Inflammatory macrophage treated with lipopolysaccharide for 1 hour (primary cell): Measurements from ENCODE around the gene RCAN2.

Experiments
- DNase-seq, 2 donors: peaks; one replicate each; pipeline ENCODE4 v3.0.0-alpha.2; 2020 to 2022

Gene RCAN2

DNA sequence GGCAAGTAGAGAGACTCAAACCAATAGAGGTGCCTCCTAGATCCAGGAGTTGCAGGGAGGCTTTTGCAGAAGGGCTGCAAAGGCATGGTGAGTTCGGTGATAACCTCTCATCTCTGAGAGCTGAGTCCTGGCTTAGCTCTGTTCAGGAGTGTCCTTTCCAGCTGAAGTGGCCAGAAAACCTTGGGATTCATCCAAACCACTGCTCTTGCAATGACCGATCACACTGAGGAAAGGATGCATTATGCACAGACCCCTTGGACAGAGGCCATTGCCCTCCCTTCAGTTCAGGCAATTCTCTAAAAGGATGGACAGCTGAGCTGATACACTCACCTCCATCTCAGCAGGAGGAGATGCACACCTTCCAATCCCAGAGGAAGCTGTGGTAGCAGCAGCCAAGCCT is 161.7 kb downstream of the RCAN2 start:
- DNase-seq: no peak

DNA sequence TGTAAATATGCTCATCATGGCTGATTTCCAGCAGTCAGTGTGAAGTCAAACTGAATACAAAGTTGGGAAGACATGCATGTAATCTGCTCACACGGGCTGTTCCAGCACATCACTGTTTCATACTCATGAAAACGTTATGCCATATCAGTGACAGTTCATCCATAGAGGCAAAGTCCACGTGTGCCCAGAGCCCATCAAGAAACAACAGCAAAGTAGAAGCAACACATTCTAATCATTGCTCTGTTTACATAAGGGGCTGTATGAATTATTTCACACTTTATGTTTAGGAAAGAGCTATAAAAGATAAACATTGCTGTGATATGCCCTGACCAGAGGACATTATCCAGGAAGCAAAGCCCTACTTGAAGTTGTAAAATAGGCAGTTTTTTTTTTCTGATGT is 163.5 kb downstream of the RCAN2 start:
- no peak for DNase-seq

DNA sequence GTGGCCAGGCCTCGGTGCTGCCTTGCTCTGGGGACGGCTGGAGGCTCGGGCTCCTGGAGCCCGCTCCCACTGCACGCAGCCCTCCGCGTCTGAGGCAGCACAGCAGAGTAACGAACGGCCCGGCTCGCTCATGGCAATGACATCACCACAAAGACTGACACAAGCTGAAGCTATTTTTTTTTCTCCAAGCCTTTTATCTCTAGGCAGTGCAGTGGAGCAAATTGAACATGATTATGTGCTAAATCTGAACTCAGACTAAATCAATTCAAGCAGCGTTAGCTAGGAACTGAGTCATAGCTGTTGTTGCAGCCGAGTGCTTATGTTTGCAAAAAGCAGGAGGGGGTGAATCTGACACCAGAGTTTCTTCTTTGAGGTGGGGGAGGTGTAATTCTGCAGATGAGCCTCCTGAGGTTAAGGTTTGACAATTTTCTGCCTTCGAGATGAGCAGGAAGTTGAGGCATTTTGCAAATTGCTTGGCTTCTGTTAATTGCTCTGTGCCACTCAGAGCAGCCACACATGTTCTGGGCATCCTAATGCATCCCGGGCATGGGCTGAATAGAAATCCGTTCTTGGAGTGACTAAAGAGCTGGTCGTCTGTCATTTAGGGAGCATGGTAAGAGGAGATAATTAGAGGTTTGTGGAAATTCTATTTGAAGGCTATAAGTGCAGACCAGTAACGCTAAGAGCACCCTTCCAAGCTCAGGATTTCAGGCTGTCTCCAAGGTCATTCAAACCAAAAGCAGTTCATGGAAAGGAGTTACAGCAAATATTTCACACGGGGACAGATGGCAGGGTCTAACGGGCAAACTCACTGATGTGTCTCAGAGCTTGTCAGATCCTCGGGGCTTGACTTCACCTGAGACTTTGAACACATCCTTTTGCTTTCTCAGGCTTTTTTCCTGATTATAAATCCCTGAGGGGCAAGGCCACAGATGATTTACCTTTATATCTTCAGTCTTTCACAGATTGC is 165.4 kb downstream of the RCAN2 start:
- DNase-seq: no peak

DNA sequence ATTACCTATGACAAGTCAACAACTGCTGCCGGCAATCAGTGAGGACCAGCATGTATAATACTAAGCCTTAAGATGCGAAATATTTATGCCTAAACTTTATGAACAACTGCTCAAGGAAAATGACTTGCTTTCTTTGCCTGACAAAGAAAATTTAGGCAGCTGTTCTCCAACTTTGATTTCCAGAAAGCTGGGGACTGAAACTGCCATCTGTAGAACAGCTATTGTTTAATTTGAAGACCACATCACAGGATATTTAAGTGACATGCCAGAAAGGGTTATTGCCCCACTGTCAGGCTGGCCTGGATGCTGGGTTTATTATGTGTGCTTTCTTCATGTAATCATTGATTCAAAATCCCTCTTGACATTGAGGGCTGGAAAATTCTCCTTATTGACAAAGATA is 166.5 kb downstream of the RCAN2 start:
- no peak for DNase-seq

DNA sequence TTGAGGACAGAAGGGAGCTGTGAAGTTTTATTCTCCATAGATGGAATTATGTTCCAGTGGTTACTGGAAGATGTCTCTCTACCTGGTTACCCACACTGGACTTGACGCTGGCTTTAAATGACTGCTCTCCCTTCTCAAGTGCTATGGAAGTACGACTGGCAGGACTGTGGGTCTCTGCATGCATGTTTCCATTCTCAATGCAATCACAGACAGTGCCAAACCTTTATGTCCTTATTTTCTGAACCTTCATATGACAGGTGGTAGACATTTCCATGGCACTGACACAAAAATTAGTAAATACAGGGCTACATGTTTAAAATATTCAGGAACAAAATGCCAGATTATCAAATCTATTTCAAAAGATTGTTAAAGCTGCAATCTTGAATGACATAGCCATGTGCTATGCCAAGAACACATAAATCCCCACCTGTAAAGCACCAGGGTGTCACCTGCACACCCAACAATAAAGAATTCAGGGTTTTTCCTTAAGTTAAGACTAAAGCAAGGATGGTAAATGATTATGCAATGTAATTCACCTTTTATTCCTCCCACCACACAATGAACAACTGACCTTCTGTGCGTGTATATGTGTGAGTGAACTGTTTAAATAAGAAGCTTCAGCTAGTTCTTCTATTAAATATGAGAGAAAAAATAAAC is 167.2 kb downstream of the RCAN2 start:
- DNase-seq: no peak

DNA sequence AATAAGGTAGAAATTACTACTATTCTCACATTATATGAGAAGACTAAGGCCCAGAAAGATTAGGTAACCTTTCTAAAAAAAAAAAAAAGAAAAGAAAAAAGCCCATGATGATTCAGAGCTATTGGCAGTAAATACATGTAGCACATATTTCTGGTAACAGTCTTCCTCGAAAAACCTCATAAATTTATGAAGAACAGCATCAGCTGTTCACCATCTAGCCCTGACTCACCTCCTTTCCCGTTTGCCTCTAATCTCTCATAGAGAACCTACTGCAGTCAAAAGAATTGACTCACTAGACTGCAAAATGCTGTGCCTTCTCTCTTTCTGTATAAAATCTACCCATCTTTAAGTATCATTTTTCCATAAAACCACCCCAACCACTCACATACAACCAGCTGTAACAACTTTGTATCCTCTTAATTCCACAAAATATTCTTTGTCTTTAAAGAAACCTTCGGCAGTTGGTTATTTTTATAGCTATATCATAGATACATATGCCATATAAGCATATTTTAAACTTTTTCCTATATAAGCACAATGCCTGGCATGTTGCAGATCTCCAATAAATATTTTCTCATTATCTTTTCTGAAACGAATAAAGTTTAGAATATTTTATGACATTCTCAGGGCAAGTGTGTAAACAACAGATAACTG is 167.8 kb downstream of the RCAN2 start:
- DNase-seq: no peak

DNA sequence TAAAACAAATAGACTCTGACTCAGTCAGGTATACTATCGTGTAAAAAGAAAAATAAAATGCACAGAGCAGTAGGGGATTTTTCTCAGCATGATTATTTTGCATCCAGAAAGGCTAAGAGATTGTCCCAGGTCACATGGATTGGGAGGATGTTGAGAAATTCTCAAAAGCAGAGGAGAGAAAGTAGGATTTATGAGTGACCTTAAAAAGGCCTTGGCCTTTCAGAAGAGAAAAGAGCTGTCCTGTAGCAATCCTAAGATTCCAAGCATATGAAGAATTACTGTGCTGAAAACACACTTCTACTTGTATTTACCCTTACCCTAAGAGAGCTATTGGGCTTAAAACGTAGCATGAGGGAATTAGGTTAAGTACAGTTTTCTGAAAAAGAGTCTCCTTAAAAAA is 170.7 kb downstream of the RCAN2 start:
- no peak for DNase-seq

DNA sequence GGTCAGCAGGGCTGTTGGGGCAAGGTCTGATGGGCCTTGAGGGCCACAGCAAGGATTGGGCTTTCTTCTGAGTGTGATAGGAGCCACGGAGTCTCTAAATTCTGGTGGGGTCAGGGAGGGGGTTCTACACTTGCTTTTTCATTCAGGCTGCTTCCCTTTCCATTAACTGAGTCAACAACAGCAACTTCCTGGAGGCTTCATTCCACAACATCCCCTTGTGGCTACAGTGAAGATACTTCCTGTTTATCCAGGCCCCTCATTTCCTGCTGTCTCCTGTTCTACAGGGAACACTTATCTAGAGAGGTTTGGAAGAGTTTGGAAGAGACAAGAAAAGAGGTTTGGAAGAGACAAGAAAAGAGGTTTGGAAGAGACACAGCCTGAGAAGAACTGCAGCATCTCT is 175.7 kb downstream of the RCAN2 start:
- no peak for DNase-seq

DNA sequence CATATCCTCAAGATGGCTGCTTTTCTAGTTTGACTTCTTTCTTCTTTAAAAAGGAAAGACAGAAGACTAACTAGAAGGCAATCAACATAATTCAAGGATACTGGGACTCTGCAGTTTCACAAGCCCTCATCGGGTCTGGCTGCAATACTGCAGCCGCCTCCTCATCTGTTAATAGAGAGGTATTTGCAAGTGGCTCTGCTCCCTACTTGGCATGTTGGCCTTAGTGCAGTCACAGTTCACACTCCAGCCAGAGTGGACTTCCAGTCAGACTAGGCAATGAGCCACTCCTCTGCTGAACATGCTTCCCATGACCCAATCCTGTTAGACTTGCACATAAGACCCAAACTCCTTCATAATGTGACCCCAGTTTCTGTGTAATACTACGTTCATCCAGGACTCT is 178.6 kb downstream of the RCAN2 start:
- no peak for DNase-seq

DNA sequence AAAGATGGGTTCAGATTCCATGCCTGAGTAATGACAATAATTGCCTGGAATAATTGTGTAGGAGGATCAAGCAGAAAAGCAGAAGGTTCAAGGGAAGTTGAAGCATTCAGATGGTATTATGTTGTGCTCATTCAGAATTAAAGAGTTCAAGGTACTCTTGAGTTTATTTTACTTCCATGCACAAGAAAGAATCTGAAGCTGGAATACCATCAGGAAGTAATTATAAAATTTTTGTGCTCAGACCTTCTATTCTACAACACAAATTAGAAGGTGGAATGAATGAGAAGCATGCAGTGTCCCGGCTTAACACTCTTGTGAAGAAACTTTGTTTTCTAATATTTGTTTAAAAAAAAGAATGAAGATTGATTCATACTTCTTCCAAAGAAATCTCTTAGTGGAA is 181.1 kb downstream of the RCAN2 start:
- no peak for DNase-seq

DNA sequence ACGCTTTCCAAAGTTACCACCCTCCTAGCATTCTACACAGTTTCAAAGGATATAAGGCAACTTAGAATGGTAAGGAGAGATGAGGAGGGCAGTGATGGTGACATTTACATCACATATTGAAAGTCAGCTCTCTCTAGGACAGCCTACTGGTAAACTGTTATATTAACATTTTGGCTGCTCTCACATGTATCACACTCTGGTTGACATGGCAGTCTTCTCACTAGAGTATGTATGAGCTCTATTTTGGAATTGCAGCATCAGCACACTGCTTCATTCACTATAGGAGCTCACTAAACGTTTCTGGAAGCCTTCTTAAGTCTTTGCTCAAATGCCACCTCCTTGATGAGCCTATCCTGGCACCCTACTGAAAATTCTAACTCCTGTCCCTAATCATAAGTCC is 184.8 kb downstream of the RCAN2 start:
- DNase-seq: no peak

DNA sequence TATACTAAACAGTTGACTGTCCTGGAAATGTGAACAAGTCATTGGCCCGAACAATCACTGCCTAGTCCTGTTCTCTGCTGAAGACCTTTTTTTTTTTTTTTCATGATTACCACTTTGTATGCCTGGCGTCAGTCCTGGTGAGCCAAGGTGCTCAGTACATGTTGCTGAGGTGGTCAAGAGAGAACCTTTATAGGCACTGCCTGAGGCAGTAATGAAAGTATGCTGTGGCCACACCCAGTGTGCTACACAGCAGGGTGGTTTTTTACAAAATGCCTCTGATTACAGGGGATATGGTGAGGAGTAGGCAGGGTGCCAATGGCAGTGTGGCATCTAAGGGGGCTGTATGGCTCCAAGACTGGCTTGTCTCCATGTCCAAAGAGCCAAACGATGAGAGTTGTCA is 185.4 kb downstream of the RCAN2 start:
- DNase-seq: no peak

DNA sequence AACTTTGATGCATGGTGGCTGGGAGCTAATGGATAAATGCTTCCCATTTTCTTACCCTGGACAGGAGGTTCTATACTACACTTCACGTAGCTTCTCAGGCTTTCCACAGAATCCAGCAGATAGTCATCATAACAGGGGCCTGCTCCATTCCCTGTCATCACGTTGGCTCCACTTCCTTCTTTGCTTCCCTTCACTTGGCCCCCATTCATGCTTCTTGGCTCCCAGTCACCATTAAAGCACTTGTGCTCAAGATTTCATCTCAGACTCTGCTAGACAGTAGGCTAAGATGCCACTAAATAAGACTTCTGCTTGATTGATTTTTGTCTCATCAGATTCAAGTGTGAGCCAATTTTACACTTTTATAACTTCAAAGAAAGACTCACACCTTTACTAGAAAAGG is 186.0 kb downstream of the RCAN2 start:
- DNase-seq: no peak

DNA sequence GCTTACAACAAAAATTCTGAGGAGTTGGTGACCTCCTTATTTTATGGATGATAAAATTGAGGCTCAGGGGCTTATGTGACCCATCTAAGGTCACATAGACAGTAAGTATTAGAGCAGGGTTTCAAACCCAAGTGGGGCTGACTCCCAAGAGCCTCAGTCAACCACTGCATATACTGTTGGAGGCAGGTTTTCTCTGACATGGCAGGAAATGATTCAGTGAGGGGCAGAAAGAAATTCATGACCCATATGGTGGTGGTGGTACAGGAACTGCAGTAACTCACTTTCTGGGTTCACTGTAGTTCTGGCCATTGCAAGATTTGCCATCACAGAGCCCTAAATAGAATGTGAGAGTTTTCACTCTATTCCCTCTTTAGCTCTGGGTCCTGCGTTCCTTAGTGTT is 188.4 kb downstream of the RCAN2 start:
- DNase-seq: no peak

DNA sequence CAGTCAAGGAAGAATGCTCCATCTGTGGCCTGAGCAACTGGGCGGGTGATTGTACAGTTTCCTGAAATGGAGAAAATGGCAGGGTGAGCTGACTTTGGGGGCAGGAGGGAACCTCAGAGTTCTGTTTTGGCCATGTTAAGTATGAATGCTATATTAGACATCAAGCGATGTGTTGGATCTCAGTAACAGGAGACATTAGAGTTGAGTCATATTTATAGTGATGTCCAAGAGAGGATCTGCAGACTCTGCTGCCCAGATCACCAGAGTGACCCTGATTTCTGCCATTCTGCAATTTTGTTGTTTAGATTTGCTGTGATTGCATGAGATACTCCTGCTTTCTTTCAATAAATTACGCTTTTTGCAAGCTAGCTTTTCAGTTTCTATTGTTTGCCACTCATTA is 189.1 kb downstream of the RCAN2 start:
- DNase-seq: no peak

DNA sequence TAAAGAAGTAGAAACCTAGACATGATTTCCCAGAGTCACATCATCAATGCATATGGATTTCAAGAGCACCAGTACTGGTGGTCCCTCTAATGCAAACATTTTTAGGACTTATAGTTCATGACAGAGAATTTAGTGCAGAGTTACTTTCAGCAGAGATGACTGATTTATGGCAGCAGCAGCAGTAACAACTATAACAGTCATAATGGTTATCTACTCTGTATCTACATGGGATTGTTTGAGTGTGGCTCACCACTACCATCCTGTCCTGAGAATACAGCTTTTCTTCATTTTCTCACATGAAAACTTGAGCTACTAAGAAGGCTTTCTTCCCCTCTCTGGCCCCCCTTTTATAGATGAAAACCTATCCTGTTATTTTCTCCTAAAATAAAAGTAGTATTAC is 192.0 kb downstream of the RCAN2 start:
- DNase-seq: no peak

DNA sequence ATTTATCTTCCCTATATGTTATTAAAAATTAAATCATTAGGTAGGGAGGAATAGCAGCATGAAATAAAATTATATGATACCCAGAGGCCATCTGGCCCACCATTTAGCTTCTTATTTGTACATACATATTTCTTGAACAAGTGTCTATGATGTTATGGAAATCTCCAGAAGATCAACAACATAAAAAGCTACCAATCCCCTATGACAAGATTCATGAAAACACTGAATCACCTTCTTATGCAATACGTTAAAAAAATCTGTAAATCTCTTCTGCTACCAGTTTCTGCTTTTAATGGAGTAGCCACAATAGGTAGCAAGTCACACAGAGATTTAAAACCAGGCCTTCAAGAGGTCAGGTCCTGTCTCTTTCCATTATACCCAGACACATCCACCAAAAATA is 194.7 kb downstream of the RCAN2 start:
- DNase-seq: no peak

DNA sequence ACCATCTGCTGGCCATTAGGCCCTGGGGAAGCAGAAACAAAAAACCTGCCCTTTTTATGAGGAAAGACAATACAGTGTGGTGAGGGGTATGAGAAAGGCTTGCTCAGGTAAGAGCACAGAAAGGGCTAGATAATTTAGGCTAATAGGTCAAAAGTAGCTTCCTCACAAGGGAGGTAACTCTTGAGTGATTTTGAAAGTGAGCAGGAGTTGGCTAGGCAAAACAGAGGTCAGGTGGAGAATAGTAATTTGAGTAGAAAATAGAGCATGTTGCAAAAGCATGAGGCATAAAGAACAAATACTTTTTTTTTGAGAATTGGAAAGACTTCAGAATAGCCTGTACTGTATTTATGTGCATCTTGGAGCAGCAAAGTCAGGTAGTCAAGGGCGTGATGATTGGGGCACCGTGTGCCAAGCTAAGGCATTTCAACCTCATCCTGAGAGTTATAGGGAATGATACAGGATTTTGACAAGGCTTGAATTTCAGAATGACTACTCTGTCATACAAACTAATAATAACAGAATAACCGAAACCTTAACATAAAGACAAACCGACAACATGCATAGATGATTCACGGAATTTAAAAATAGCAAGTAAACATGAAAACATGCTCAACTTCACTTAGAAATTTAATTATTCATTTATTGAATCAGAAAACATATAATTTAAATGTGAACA is 197.5 kb downstream of the RCAN2 start:
- no peak for DNase-seq

DNA sequence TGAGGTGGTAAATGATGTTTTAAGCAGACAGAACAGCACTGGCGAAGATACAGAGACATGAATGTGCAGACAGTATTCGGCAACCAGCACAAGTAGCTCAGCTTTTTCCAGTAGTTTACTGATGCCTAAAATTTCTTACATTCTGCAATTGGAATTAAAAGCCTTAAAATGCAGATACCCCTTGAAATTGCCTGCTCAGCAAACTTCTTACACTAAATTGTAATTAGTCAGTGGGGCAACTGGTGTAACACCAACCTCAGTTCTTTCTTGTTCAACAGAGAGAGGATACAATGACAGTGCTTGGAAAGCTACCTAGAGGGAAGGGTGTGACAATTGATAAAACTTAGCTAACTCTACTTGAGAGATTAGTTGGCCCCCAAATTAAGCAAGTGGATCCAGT is 199.4 kb downstream of the RCAN2 start:
- no peak for DNase-seq

DNA sequence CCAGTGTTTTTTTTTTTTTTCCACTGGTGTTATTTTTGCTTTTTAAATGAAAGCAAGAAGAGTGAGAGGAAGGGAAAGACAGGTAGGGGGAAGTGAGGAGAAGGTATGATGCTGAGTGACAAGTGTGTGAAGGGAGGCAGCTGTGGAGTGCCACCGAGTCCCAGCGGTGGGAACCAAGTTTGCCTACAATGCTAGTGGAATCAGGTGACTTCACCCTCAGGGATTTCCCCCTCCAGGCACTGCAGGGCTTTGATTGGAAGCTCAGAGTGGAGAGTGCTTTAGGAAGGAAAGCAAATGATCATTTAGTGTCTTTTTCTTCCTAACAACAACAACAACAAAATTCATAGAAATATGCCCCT is 200.0 kb downstream of the RCAN2 start:
- DNase-seq: no peak

DNA sequence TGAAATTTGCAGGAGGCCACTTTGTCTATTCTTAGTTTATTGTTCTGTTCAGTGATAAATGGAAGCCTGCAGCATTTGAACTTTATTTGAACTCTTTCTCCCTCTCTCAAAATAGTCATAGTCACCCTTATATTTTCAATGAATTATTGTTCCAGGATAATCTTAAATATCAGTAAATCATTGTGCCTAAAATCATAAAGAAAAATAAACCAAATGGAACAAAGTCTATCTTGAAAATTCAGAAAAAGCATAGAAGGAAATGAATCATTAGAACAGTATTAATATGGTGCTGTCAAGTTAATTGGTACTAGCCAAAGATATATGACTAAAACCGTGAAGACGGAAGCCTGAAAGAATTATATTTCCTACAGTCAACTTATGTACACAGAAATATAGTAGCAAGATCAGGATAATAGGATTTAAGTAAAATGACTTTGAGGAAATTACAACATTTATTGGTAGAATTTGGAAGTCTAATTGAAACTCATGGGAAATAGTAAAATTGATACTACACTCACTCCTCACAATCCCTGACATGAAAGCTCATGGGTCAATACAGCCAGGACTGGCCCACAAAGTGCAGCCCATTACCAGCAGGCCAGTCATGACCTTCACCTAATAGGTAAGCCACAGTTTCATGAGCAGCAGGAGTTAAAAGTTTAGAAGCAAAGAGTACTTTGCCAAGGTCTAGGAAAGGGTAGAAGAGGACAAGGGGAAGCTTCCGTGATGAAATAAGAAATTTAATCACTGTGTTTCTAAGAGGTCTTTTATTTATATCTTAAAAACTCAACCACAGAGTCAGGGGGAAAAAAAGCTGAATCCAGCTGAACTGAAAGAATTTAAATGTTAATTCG is 200.6 kb downstream of the RCAN2 start:
- no peak for DNase-seq

DNA sequence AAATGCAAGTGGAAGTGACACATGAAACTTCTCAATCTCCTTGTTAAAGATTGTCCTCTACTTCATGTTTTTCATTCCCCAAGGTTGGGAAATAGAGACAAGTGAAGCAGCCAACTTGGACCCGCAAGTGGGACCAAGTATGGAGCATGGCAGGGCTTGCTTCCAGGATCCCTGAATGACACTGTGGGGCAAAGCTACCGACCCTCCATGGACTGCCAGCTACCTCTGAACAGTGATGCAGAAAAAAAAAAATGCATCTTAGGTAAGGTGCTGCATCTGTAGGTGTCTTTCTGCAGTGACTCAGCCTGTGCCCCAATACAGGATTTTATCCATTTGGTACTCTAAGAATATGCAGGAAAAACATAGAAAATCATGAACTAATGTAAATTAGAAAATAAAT is 201.4 kb downstream of the RCAN2 start:
- no peak for DNase-seq

DNA sequence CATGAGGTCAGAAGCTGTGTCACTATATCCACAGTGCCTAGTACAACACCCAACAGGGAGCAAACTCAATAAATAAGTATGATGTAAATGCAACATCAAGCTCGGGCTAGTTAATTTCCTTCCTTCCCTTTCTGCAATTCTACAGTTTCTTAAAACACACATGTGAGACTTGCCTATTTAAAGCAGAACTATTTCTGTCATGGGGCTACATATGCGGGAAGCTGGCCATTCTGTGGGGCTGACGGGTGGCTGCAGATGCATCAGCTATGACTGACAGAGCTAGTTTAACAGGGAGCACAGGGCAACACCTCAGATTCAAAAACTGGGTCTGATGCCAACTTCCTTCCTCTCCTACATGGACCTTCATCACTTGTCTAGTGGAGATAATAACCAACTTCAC is 202.4 kb downstream of the RCAN2 start:
- DNase-seq: no peak
